ENCODE measurements around the gene MAP3K7. TPM values are rescaled to one million over a fixed set of nuclear protein-coding genes. Genes with fewer than 3 reads are reported as not detected.

Gene MAP3K7
- polyA plus RNA-seq, 1 experiment: 23.1 TPM

DNA sequence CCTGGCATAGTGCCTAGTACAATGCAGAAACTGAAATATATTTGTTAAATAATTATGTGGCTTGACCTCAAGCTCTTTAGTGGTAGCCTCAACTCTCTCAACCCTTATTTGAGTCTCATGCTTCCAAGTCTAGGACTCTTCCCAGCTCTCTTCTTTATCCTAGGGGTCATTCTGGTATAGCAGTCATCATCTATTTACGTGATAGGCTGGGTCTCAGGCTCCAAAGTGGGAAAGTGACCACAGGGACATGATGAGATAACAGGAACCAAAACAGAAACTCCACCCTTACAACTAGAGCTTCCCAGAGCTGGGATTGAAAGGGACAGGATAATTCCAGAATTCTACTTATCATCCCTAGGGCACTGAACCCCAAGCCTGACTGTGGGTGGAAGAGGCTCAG is 17.7 kb upstream of the MAP3K7 start:
- ChIA-PET POLR2A (no interaction called here), CTCF (interaction anchor here (1.3 kb wide), 1 partner anchor 9 kb away, joined by 4 read pairs; no protein-coding TSS in a partner anchor)

DNA sequence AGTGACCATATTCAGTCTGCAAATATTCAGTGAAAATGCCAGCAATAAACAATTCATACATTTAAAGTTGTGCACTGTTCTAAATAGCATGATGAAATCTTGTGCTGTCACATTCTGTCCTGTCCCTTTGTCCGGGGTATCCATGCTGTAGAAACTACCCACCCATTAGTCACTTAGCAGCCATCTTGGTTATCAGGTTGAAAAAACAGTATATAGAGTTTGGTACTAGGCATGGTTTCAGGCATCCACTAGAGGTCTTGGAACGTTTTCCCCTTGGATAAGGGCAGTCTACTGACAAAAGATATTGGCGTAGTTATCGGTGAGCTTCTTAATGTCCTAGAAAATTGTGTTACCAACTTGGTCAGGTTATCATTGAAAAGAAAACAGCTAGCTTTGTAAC is 12.3 kb upstream of the MAP3K7 start:
- TF ChIP-seq, protein P1, sequence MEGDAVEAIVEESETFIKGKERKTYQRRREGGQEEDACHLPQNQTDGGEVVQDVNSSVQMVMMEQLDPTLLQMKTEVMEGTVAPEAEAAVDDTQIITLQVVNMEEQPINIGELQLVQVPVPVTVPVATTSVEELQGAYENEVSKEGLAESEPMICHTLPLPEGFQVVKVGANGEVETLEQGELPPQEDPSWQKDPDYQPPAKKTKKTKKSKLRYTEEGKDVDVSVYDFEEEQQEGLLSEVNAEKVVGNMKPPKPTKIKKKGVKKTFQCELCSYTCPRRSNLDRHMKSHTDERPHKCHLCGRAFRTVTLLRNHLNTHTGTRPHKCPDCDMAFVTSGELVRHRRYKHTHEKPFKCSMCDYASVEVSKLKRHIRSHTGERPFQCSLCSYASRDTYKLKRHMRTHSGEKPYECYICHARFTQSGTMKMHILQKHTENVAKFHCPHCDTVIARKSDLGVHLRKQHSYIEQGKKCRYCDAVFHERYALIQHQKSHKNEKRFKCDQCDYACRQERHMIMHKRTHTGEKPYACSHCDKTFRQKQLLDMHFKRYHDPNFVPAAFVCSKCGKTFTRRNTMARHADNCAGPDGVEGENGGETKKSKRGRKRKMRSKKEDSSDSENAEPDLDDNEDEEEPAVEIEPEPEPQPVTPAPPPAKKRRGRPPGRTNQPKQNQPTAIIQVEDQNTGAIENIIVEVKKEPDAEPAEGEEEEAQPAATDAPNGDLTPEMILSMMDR (IDR thresholded peaks at IDR 0.05; ENCODE audit: insufficient read depth, low read depth, low read length): no peak
- H3K4me3 ChIP-seq (ENCODE audit: low read depth, low read length): no peak overlapping the region
- ChIA-PET CTCF (interaction anchor here (1.1 kb wide), 1 partner anchor 8 kb away, joined by 3 read pairs; no protein-coding TSS in a partner anchor), POLR2A (no interaction called here)
- H3K27me3 ChIP-seq (ENCODE audit: control insufficient read depth, insufficient read depth, low read length): peaks cover 3% of the 10 kb centered on the region
- no peaks in the 10 kb centered on the region for H3K36me3 ChIP-seq (ENCODE audit: control insufficient read depth, insufficient read depth, low read length)
- DNase-seq (ENCODE audit: low read depth): no peak

More for the DNA sequence above, 17.7 kb upstream of the MAP3K7 start:
- Histone ChIP-seq H3K36me3 (ENCODE audit: control insufficient read depth, insufficient read depth, low read length) (no peaks in the 10 kb centered on the region), H3K27me3 (ENCODE audit: control insufficient read depth, insufficient read depth, low read length) (peaks cover 2% of the 10 kb centered on the region; the same call in 1 of the 2 replicates), H3K4me3 (ENCODE audit: low read depth, low read length) (no peak overlapping the region)
- DNase-seq (ENCODE audit: low read depth): no peak
- TF ChIP-seq, protein P1 (IDR thresholded peaks at IDR 0.05; ENCODE audit: insufficient read depth, low read depth, low read length): no peak

DNA sequence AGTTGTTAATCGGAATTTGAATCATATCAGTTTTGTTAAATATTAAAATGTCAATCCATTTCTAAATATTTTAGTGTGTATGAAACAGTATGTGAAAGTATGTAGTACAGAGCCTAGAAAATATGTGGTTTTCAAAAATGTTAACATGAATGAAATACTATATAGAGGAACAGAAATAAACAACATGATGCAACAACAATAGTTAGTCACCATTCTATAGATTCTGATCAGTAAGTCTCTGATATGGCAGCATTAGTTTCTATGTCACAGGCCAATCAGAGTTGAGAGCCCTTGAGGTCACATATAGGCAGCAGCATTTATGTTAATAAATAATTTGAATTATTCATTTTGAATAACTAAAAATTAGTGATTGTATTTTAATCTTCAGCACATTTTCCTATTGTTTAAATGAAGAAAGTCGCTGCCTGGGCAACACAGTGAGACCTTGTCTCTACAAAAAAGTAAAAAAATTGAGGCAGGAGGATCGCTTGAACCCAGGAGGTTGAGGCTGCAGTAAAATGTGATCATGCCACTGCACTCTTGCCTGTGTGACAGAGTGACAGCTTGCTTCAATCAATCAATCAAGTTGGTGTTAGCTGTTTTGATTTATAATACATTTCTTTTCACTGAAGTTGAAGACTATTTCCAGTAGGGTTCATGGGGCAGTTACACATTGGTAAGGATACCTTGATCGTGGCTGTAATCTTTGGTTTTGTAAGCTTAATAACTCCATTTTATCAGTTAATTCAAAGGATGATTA is 11.5 kb upstream of the MAP3K7 start:
- peaks cover 4% of the 10 kb centered on the region for H3K27me3 ChIP-seq (ENCODE audit: control insufficient read depth, insufficient read depth, low read length)
- ChIA-PET POLR2A (no interaction called here), CTCF (no interaction called here)
- H3K4me3 ChIP-seq (ENCODE audit: low read depth, low read length): no peak overlapping the region
- TF ChIP-seq, protein P1 (IDR thresholded peaks at IDR 0.05; ENCODE audit: insufficient read depth, low read depth, low read length): no peak
- DNase-seq (ENCODE audit: low read depth): no peak
- no peaks in the 10 kb centered on the region for H3K36me3 ChIP-seq (ENCODE audit: control insufficient read depth, insufficient read depth, low read length)

DNA sequence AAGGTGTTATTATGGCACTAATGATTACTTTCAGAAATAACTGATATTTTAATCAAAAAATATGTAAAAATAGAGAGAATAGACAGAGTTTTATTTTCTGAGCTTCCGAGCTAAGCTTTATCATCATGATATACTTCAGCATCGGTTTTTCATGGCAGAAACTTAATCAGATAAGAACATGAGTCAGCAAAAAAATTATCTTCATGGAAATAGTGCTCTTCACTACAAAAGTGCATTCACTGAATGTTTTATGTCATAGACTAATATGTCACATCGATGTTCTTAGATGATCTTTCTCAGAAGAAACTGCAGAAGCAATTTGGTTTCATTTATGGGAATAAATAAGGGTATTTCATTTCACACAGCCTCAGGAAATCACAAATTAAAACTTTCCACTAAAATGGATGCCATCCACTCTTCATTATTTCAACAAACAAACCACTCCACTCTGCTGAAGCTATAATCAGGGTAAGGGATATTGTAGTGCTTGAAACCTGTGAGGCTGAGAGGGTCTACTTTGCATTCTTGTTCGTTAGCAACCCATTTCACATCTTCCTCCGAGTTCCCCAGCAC is 10.2 kb upstream of the MAP3K7 start:
- ChIA-PET CTCF (no interaction called here), POLR2A (no interaction called here)
- Histone ChIP-seq H3K27me3 (ENCODE audit: control insufficient read depth, insufficient read depth, low read length) (peaks cover 4% of the 10 kb centered on the region), H3K4me3 (ENCODE audit: low read depth, low read length) (no peak overlapping the region), H3K36me3 (ENCODE audit: control insufficient read depth, insufficient read depth, low read length) (no peaks in the 10 kb centered on the region)
- TF ChIP-seq, protein P1 (IDR thresholded peaks at IDR 0.05; ENCODE audit: insufficient read depth, low read depth, low read length): no peak
- no peak for DNase-seq (ENCODE audit: low read depth)

DNA sequence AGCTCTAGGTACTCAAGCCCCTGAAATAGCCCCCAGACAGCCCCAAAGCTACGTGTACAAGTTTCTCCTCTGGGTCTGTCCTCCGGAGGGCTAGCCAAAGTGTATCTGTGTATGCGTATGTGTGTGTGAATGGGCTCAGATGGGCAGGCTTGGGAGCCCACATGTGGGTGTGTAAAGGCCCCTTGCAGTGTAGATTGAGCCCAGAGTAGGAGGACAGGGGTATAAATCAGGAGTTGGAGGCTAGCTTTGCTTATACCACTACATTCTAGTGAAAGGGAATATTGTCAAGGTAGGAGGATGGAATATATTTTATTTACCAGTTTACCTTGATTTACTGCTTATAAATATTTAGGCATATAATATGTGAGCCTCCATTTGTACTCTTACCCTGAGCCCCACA is 9.0 kb upstream of the MAP3K7 start:
- peaks cover 4% of the 10 kb centered on the region for H3K27me3 ChIP-seq (ENCODE audit: control insufficient read depth, insufficient read depth, low read length)
- no peak overlapping the region for H3K4me3 ChIP-seq (ENCODE audit: low read depth, low read length)
- no peaks in the 10 kb centered on the region for H3K36me3 ChIP-seq (ENCODE audit: control insufficient read depth, insufficient read depth, low read length)
- no peak for DNase-seq (ENCODE audit: low read depth)
- TF ChIP-seq, protein P1 (IDR thresholded peaks at IDR 0.05; ENCODE audit: insufficient read depth, low read depth, low read length): no peak
- POLR2A ChIA-PET: no interaction called here
- CTCF ChIA-PET: interaction anchor here (1.8 kb wide), 1 partner anchor 8 kb away, joined by 4 read pairs; no protein-coding TSS in a partner anchor

Data from BJ (cell line).